Uterus (tissue), 2 donors: Measurements from ENCODE around the gene CDH16.
"Not testable (repeated sequence)": the region's sequence is repeated elsewhere in the genome, so short reads cannot be mapped to it uniquely, and the experiment has no call there.

Source experiments
- CTCF ChIP-seq, 4 experiments: fragments of 200-600 bp in 2 of 4; fragments of 450-650 bp in 2 of 4; sonication (generic) in 2 of 4; IDR thresholded peaks; one replicate each; pipeline ENCODE4 v1.5.1; 2016 to 2019; ENCODE audit warnings: antibody characterized with exemption in 4 of 4, mild to moderate bottlenecking in 2 of 4, moderate library complexity in 1 of 4
- POLR2A ChIP-seq, 2 donors: fragments of 450-650 bp; IDR thresholded peaks; one replicate each; pipeline ENCODE4 v1.6.1; 2016; ENCODE audit warnings: antibody characterized with exemption in 2 of 2, mild to moderate bottlenecking in 1 of 2, moderate library complexity in 1 of 2

GRCh38 chr16:66955363-66956153, 36.9 kb upstream of the CDH16 start:
- TF ChIP-seq CTCF, POLR2A (IDR thresholded peaks at IDR 0.05): not testable (repeated sequence)
